HG03432 (cell line): ENCODE data around the gene PIK3CD.

Experiments used
- ATAC-seq: cut with Tn5 transposase; IDR thresholded peaks from one replicate; pipeline ENCODE4 v1.9.1; 2021; ENCODE audit warnings: mild to moderate bottlenecking, moderate library complexity; ENCODE audit not compliant: unreplicated experiment

The PIK3CD gene

GRCh38 chr1:9763914-9764313, 112.4 kb downstream of the PIK3CD start:
- ATAC-seq: no peak

DNA sequence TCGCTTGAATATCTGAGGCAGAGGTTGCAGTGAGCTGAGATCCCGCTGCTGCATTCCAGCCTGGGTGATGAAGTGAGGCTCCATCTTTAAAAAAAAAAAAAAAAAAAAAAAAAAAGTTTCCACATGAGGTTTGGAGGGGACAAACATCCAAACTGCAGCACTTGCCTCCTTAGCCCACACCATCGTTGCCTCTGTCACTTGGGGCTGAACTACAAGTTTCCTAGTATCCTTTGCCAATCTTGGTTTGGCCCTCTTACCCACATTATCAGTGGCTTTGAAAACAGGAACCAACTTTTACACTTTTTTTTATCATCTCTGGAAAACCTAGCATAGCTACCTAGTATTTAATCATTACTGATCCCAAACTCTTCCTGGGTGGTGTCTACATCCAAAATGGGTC, 113.0 kb downstream of the PIK3CD start:
- ATAC-seq: no peak

DNA sequence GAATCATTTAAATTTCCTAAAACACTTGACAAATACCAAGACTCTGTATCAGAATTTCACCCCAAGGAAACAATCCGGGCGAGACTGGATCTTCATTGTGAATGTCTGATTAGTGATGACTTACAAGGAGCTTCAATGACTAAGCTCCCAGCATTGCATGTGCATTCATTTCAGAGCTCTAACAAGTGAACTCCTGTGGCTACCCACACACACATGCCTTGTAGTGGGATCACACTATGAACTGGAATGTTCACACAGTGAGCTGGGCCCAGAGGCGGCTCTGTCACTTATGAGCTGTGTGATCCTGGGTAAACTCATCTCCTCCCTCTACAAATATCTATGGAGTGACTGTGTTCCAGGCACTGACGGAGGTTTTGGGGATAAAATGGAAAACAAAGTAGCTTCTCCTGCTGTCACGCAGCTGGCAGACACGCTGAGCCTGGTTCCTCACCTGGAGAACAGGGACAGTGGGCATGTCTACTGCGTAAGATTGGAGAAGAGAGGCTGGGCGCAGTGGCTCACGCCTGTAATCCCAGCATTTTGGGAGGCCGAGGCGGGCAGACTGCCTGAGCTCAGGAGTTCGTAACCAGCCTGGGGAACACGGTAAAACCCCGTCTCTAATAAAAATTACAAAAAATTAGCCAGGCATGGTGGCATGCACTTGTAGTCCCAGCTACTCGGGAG, 115.4 kb downstream of the PIK3CD start:
- no peak for ATAC-seq

DNA sequence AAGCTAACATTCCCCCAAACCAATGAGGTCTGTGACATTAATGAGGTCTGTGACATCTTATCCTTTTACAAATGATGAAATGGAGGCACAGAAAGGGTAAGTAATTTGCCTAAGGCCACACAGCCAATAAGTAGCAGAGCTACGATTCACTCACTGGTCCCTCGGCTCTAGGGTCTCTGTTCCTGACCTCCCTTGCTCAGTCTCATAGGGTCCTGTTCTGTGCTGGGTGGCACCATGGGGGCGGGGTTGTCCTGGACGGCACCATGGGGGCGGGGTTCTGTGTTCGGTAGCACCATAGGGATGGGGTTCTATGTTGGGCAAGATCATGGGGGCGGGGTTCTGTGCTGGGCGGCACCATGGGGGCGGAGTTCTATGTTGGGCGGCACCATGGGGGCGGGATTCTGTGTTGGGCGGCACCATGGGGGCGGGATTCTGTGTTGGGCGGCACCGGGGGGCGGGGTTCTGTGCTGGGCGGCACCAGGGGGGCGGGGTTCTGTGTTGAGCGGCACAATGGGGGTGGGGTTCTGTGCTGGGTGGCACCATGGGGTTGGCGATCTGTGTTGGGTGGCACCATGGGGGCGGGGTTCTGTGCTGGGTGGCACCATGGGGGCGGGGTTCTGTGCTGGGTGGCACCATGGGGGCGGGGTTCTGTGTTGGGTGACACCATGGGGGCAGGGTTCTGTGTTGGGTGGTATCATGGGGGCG, 116.6 kb downstream of the PIK3CD start:
- ATAC-seq: no peak

- no peak for ATAC-seq
Observed at GRCh38 chr1:9768983-9769382, 117.5 kb downstream of the PIK3CD start.

DNA sequence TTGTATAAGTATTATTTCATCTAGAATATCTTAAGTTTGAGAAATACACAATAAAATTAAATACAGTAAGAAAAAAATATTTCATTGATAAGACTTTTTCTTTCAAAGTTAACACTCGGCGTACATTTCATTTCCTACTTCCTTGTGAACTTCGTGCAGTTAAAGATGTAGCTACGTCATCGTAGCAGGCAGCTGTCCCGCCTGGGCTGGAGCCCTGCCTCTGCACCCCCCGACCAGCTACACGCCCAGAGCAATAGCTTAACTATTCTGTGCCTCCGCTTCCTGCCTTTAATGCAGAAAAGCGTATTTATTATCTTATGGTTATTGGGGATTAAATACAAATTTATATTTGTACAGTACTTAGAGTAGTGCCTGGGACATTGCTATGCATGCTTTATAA, 118.8 kb downstream of the PIK3CD start:
- ATAC-seq: no peak

DNA sequence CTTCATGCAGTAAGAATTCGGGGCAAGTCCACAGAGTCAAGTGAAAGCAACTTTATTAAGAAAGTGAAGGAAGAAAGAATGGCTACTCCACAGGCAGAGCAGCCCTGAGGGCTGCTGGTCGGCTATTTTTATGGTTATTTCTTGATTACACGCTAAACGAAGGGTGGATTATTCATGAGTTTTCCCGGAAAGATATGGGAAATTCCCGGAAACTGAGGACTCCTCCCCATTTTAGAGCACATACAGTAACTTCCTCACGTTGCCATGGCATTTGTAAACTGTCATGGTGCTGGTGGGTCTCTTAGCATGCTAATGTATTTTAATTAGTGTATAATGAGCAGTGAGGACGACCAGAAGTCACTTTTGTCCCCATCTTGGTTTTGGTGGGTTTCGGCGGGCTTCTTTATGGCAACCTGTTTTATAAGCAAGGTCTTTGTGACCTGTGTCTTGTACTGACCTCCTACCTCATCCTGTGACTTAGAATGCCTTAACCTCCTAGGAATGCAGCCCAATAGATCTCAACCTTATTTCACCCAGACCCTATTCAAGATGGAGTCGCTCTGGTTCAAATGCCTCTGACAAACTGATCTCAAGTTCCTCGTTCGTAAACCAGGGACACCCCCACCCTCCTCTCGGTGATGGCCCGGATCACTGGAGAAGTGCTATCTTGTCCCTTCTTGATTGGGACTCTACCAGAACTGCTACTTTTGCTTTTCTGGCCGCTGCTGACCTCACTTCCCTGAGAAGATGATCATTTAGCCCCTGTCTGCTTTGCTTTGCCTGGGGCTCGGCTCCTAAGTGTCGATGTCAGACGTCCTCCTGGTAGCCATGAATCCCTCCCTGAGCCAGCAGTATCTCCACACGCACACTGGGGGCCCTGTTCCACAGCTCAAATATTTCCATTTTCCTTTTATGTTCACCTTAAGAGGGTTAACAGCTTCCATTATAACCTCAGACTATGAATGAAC, 123.5 kb downstream of the PIK3CD start:
- ATAC-seq: no peak

GRCh38 chr1:9776685-9777084, 125.2 kb downstream of the PIK3CD start:
- ATAC-seq: no peak
